Astrocyte (in vitro differentiated cells and primary cell): Measurements from ENCODE around the gene GFRA4.

Experiments
- EZH2 ChIP-seq: IDR thresholded peaks from 2 replicates; pipeline ENCODE4 v1.6.1; 2012; ENCODE audit warnings: mild to moderate bottlenecking, low read length, inconsistent platforms; ENCODE audit not compliant: insufficient read depth
- TF ChIP-seq, protein P1 (sequence below): IDR thresholded peaks from 2 replicates; pipeline ENCODE4 v1.5.1; 2011; ENCODE audit warnings: low read depth, mild to moderate bottlenecking, inconsistent platforms, low read length, moderate library complexity; ENCODE audit not compliant: insufficient read depth

DNA sequence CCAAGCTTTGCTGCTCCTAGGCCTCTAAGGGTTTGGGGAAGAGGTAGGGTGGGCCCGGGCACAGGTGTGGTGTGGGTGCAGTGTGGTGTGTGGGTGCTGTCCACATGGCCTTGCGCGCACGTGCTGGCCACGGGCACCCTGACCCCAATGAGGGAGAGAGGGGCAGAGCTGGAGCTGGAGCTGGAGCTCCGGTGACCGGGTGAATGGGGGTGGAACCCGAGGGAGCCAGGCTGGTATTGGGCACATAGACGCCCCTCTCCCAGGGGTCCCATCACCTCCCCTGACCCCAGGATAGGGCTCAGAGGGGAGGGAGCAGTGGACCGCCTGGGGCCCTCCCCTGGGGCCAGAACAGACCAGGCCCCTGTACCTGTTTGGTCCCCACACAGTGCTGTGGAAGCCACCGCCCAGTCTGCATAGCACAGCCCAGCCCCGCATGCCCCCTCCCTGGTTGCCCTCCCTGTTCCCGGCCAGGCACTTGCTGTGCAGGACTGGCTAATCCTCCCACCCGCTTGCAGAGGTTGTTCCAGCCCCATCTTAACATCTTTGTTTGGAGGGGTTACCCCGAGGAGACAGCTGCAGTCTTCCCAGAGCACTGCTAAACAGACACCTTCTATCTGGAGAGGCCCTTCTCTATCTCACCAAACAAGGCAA lies 17.6 kb upstream of the GFRA4 start:
- TF ChIP-seq EZH2: no peak
- TF ChIP-seq, protein P1, sequence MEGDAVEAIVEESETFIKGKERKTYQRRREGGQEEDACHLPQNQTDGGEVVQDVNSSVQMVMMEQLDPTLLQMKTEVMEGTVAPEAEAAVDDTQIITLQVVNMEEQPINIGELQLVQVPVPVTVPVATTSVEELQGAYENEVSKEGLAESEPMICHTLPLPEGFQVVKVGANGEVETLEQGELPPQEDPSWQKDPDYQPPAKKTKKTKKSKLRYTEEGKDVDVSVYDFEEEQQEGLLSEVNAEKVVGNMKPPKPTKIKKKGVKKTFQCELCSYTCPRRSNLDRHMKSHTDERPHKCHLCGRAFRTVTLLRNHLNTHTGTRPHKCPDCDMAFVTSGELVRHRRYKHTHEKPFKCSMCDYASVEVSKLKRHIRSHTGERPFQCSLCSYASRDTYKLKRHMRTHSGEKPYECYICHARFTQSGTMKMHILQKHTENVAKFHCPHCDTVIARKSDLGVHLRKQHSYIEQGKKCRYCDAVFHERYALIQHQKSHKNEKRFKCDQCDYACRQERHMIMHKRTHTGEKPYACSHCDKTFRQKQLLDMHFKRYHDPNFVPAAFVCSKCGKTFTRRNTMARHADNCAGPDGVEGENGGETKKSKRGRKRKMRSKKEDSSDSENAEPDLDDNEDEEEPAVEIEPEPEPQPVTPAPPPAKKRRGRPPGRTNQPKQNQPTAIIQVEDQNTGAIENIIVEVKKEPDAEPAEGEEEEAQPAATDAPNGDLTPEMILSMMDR: no peak
